Lower lobe of right lung (tissue), 2 donors: ENCODE data around the gene UPF2. TPM values are rescaled to one million over a fixed set of nuclear protein-coding genes. Genes with fewer than 3 reads are reported as not detected.

ENCODE experiments used
- ATAC-seq, 2 donors: fragments of 200-7000 bp; cut with Tn5 transposase; one replicate each; pipeline ENCODE4 v1.9.1; 2020 to 2022; ENCODE audit warnings: mild to moderate bottlenecking in 2 of 2, moderate library complexity in 2 of 2
- DNase-seq: peaks from one replicate; pipeline ENCODE4 v3.0.0-alpha.2; 2020
- H3K27ac ChIP-seq: fragments of 200-600 bp; one replicate; pipeline ENCODE4 v1.8.0; 2022
- H3K27me3 ChIP-seq: fragments of 200-600 bp; one replicate; pipeline ENCODE4 v1.8.0; 2022; ENCODE audit warnings: low read depth
- H3K36me3 ChIP-seq: fragments of 200-600 bp; one replicate; pipeline ENCODE4 v1.8.0; 2022; ENCODE audit warnings: mild to moderate bottlenecking
- H3K4me1 ChIP-seq: fragments of 200-600 bp; one replicate; pipeline ENCODE4 v1.8.0; 2022
- H3K4me3 ChIP-seq: fragments of 200-600 bp; one replicate; pipeline ENCODE4 v1.8.0; 2022; ENCODE audit warnings: mild to moderate bottlenecking
- H3K9me3 ChIP-seq: fragments of 200-600 bp; one replicate; pipeline ENCODE4 v1.8.0; 2022
- intact Hi-C: fragments of 100-400 bp; cut with DNase I; formaldehyde crosslinking; loops from one replicate; pipeline ENCODE4 v1.11.0; 2022
- total RNA-seq: library from RNA; stranded (reverse); fragmentation: NEBNext Ultra II Directional; extraction: Animal tissue kit (Norgen Biotek cat#: 25700); gene quantifications from one replicate; pipeline ENCODE4 v1.2.1, GENCODE V29; 2021
- TF ChIP-seq, protein P1 (sequence below): fragments of 200-600 bp; IDR thresholded peaks from one replicate; pipeline ENCODE4 v1.8.0; 2022; ENCODE audit warnings: antibody characterized with exemption, mild to moderate bottlenecking
- donor health status: DM: no; HTN: yes; CAD: no; lungs with severe emphysema.

Gene UPF2
- total RNA-seq, 1 donor from 2014 or later = 21.0 TPM

- TF ChIP-seq, protein P1, sequence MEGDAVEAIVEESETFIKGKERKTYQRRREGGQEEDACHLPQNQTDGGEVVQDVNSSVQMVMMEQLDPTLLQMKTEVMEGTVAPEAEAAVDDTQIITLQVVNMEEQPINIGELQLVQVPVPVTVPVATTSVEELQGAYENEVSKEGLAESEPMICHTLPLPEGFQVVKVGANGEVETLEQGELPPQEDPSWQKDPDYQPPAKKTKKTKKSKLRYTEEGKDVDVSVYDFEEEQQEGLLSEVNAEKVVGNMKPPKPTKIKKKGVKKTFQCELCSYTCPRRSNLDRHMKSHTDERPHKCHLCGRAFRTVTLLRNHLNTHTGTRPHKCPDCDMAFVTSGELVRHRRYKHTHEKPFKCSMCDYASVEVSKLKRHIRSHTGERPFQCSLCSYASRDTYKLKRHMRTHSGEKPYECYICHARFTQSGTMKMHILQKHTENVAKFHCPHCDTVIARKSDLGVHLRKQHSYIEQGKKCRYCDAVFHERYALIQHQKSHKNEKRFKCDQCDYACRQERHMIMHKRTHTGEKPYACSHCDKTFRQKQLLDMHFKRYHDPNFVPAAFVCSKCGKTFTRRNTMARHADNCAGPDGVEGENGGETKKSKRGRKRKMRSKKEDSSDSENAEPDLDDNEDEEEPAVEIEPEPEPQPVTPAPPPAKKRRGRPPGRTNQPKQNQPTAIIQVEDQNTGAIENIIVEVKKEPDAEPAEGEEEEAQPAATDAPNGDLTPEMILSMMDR = no peak
Measured at GRCh38 chr10:11886851-11887250, 155.8 kb downstream of the UPF2 start.

DNA sequence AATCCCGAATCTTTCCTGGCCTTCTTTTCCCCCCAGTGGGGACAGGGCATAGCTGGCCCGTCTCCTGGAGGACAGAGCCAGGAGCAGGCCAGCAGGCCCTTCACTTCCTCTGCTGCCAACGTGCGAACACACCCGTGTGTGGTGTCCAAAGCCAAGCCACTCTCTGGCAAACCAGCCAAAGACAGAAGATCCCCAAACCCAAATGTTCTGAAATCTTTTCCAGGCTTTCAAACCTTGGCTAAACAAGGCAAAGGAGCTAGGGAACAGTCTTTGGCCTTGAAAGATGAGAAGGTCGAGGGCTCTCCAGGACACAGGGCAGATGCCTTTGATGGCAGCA lies 156.5 kb downstream of the UPF2 start:
- H3K9me3 ChIP-seq = no peaks in the 10 kb centered on the region
- H3K4me3 ChIP-seq = no peak overlapping the region
- no peak overlapping the region for H3K27ac ChIP-seq
- H3K36me3 ChIP-seq = no peaks in the 10 kb centered on the region
- ATAC-seq (no peak), DNase-seq (peak; percentile 19)
- no peaks in the 10 kb centered on the region for H3K27me3 ChIP-seq
- intact Hi-C loops = no loop called here
- TF ChIP-seq, protein P1 = no peak
- H3K4me1 ChIP-seq = no peaks in the 10 kb centered on the region

More at GRCh38 chr10:11886851-11887250, 155.8 kb downstream of the UPF2 start:
- Histone ChIP-seq H3K9me3 (no peaks in the 10 kb centered on the region), H3K36me3 (no peaks in the 10 kb centered on the region), H3K27me3 (no peaks in the 10 kb centered on the region), H3K4me3 (no peak overlapping the region), H3K27ac (no peak overlapping the region), H3K4me1 (no peaks in the 10 kb centered on the region)
- ATAC-seq = peak in 1 of 2 donors; percentile 7
- DNase-seq = no peak
- intact Hi-C loops = no loop called here

DNA sequence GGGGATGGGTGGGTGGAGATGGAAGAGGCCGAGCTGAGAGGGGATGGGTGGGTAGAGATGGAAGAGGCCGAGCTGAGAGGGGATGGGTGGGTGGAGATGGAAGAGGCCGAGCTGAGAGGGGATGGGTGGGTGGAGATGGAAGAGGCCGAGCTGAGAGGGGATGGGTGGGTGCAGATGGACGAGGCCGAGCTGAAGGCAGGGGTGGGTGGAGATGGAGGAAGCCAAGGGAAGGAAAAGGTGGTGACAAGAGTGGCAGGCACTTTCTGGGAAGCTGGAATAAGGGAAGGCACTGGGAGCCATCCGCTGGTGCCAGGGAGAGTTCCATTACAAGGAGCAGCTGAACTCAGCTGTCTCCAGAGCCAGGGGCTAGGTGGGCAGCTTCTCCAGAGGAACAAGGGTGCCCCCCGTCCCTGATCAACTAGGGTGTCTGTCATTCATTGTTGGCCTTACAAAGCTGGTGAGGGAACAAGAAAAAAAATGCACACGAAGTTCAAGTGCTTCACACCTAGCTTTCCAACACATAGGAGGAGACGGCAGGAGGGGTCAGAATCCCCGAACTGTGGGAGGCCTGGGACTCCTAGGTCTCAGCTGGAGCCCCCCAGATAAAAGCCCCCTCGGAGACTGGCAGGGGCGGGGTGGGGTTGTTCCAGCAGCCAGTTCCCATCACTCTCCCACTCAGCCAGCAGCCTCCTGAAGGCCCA lies 157.0 kb downstream of the UPF2 start:
- Histone ChIP-seq H3K4me1 (no peaks in the 10 kb centered on the region), H3K9me3 (no peaks in the 10 kb centered on the region), H3K4me3 (no peak overlapping the region), H3K27me3 (no peaks in the 10 kb centered on the region), H3K36me3 (no peaks in the 10 kb centered on the region), H3K27ac (no peak overlapping the region)
- intact Hi-C loops = no loop called here
- ATAC-seq = no peak
- DNase-seq = peak; percentile 20
- TF ChIP-seq, protein P1 = no peak

GRCh38 chr10:11884706-11885423 lies 157.7 kb downstream of the UPF2 start:
- Histone ChIP-seq H3K4me3 (no peak overlapping the region), H3K9me3 (no peaks in the 10 kb centered on the region), H3K36me3 (no peaks in the 10 kb centered on the region), H3K4me1 (no peaks in the 10 kb centered on the region), H3K27ac (no peak overlapping the region), H3K27me3 (no peaks in the 10 kb centered on the region)
- peak; percentile 27 for DNase-seq
- intact Hi-C loops = no loop called here
- no peak for ATAC-seq
- TF ChIP-seq, protein P1 = no peak

DNA sequence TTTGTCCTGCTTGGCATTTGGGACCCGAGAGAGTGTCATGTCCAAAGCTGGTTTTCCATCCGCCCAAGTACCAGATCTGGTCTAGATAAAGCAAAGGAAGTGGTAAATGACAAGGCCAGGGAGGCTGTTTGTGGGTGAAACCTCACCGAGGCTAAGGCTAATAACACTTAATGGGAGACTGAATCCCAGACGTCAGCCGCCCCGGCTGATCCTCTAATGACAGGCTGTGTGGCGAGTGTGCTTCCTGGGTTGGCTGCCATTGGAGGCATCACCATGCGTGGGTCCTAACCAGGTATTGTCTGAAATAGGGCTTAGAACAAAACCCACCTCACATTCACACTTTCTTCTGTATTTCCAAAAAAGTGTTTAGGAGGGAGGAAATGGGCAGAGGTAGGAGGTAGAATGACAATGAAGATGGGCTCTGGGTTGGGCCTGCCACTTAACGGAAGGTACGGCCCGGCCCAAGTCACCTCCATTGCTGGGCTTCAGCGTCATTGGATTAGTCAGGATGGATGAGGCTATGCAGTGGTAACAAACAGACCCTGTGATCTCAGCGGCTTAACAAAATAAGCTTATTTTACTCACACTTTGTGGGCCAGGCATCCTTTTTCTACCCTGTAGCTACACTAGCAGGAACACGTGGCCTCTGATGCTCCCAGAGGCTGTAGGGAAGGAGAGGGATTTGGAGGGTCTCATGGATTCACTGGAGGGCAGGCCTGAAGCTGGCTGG lies 159.8 kb downstream of the UPF2 start:
- Histone ChIP-seq H3K27ac (no peak overlapping the region), H3K4me3 (no peak overlapping the region)

More for the DNA sequence above, 159.8 kb downstream of the UPF2 start:
- ATAC-seq (no peak), DNase-seq (no peak)
- H3K9me3 ChIP-seq = no peaks in the 10 kb centered on the region
- TF ChIP-seq, protein P1 = no peak
- intact Hi-C loops = no loop called here
- no peaks in the 10 kb centered on the region for H3K27me3 ChIP-seq
- H3K36me3 ChIP-seq = no peaks in the 10 kb centered on the region
- no peaks in the 10 kb centered on the region for H3K4me1 ChIP-seq
